ENCODE measurements around the gene PHACTR2.

The PHACTR2 gene

GRCh38 chr6:143743301-143744166 lies 65.8 kb downstream of the PHACTR2 start:
- no peak for DNase-seq

- DNase-seq, result no peak
Measured at GRCh38 chr6:143744551-143745165, 66.9 kb downstream of the PHACTR2 start.

- DNase-seq, result no peak
Measured at GRCh38 chr6:143745166-143746133, 67.7 kb downstream of the PHACTR2 start.

DNA sequence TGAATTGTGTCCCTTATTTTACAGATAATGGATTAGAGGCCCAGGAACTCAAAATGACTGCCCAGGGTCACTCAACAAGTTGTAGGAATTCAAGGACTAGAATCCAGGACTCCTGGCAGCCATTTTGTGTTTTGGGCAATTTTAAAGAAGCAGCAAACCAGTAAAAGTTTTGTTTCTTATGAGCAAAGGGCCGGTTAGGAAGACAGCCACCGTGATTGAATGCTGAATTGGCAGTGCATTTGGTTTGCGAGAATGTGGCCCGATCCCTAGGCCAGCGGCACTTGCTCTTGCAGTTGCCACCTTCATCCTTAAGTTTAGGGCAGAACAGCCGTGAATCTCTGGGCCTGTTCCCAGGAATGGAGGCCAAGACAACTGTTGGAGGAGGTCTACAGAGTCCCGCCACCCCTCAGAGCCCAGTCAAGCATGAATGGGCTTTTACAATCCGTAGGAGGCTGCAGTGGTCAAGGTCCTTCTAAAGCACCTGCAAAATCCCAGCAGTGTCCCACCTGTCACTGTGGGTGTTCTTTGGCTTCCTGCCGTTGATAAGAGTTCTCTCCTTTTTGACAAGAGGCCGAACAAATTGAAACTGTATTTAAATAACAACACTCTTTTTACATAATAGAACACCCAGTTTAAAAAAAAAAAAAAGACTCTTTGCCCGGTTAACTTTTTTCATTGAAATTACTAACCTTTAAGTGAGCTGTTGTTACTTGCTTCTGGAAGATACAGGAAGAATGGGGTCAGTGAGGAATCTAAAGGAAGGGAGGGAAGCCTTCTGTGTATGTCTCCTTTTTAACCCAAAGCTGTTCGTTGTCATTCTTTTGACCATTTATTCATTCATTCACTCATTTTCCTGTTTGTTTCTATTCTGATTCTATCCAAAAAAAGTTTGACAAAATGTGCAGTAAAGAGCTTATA lies 68.7 kb downstream of the PHACTR2 start:
- no peak for DNase-seq

DNA sequence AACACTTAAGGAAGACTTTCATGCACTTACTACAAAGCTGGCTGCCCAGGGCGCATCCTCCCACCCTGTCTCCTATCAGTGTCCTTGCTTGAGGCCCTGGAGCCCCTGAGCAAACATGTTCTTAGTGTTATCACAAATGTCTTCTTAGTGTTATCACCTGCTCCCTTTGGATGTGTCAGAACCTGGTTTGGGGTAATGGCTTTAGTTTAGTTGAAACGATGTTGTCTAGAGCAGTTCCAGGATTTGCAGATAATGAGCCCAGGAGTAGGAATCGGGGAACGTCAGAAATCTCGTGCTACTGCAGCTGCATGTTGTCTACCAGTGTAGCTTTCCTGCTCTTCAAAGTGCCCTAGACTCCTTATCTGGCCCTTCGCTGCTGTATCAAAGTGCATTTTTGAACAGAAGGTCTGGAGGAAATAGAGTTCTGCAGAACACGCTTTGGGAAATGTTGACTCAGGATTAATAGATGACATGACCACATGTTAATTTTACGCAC lies 69.6 kb downstream of the PHACTR2 start:
- DNase-seq, result no peak

DNA sequence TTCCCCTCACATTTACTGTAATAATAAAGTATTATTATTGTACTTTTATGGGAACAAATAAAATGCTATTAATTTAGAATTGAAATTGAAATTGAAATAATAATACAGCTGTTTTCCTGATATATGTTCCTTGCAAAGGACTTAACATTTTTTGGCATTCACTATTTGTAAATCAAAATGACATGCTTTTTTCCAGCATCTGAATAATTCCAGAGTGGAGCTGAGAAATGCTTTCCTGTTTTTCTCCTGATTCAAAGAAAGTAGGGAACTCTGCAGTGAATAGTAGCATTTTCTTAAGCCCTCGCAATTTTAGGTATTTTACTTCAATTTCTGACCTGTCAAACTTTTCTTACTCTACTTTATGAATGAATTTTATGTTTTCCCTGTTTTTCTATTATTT lies 72.1 kb downstream of the PHACTR2 start:
- no peak for DNase-seq

GRCh38 chr6:143750877-143751276 lies 73.1 kb downstream of the PHACTR2 start:
- no peak for DNase-seq

- DNase-seq, result no peak
Measured at GRCh38 chr6:143752459-143752858, 74.7 kb downstream of the PHACTR2 start.

- no peak for DNase-seq
Measured at GRCh38 chr6:143753678-143754077, 75.9 kb downstream of the PHACTR2 start.

GRCh38 chr6:143754204-143754603 lies 76.4 kb downstream of the PHACTR2 start:
- DNase-seq, result no peak

DNA sequence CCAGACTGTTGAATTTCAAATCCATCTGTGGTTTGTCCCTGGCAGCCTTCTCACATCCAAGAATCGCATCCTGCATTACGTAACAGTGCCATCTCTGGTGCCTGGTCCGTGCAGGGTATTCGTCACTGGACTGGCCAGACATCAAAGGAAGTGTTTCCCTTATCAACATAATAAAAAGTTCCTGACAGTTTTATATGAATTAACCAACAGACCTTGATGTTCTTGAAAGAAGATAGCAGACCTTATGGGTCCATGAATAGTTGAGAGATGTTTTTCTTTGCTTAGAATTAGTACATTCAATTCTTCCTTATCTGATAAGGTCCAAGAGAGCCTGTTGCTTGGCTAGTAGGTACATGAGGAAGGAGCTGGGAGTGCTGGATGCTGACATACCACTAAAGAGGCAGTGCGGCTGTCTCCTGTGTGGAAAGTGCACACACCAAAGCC lies 77.6 kb downstream of the PHACTR2 start:
- no peak for DNase-seq

GRCh38 chr6:143757346-143757832 lies 79.6 kb downstream of the PHACTR2 start:
- no peak for DNase-seq

- DNase-seq, result no peak
Measured at GRCh38 chr6:143758551-143758950, 80.8 kb downstream of the PHACTR2 start.

DNA sequence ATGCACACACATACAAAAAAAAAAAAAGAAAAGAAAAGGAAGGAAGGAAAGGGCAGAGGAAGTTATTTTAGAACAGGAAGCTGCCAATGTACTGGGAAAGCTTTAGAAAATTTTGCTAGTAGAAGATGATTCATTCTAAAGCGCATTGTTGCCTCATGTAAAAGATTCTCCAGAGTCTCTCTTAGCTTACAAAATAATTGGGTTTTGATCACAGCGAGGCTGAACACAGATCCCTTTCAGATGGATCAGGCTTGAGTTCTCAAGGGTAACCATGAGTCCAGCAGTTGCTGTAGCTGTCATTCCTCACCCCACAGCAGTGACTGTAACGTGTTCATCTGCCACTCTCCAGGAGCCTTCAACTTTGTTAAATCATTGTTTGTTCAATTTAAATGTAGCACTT lies 81.9 kb downstream of the PHACTR2 start:
- DNase-seq, result no peak

GRCh38 chr6:143761074-143761473 lies 83.3 kb downstream of the PHACTR2 start:
- no peak for DNase-seq

DNA sequence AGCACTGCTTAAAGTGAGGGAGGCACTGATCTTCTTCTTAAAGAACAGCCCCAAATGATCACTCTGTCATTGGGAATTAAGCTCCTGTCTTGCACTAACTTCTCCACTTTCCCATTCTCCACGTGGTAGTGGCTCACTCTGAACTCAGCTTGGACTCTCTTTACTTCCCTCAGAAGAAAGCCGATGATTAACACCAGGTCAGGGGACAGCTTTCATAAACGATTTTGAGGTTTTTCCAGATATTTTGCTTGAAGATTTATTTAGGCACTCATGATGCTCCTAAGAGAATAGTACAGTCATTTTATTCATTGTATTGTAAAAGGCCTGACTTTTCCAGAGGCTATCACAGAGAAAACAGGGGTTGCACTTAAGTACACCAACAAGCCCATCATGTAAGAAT lies 84.4 kb downstream of the PHACTR2 start:
- no peak for DNase-seq

DNA sequence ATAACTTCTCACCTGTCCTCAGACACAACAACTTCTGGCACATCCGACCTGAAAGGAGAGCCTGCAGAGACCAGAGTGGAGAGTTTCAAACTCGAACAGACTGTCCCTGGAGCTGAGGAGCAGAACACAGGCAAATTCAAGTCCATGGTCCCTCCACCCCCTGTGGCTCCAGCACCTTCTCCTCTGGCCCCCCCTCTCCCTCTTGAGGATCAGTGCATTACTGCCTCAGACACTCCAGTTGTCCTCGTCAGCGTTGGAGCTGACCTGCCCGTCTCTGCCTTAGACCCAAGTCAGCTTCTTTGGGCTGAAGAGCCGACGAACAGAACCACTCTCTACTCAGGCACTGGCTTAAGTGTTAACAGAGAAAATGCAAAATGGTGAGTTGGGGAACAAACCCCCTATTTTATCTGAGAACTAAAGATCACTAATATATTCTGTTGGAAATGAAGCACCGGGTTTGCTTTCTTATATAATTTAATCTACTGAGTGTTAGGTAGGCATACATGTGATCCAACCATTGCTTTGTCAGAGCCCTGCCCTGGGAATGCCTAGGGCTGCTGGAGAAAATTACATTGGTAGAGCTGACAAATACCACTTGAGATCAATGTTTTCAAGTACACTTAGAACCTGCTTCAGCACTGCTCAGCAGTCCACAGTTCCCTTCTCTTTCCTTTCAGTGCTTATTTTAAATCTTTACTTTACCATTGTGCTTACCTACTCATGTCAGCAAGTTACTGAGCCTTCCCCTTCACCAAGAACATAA lies 87.8 kb downstream of the PHACTR2 start:
- no peak for DNase-seq

GRCh38 chr6:143766185-143766553 lies 88.4 kb downstream of the PHACTR2 start:
- DNase-seq, result no peak

GRCh38 chr6:143767433-143767832 lies 89.7 kb downstream of the PHACTR2 start:
- no peak for DNase-seq

DNA sequence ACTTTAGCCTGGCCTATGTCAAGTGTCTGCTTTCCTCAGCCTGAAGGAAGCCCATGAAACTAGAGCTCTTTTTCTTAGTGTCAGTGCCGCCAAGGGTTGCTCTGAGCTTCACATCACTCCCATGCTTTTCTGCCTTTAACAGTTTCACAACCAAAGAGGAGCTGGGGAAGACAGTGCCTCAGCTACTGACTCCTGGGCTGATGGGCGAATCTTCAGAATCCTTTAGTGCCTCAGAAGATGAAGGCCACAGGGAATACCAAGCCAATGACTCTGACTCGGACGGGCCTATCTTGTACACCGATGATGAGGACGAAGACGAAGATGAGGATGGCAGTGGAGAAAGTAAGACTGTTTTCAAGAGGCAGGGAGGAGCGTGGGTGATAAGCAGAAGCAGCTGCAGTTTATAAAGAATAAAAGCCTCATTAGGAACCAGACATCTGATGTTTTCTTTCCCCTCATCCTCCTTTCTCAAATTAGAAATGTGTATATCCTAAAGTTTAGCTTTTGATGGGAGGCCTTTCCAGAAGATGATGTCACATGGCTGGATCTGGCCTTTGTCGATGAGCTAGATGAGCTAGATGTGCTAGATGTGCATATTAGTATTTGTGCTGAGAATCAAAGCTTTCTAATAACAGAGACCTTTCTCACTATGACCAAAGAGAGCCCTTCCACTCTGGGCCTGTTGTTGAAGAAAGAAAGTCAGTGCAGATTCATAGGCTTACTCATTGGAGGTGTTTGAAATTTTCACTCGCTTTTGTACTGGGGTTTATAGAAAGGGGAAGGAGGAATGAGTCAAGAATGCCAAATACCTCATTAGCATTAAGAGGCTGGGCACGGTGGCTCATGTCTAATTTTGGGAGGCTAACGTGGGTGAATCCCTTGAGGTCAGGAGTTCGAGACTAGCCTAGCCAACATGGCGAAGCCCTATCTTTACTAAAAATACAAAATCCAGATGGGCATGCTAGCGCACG lies 94.6 kb downstream of the PHACTR2 start:
- DNase-seq, result no peak
